ENCODE measurements around the gene WASF3.

WASF3 gene

DNA sequence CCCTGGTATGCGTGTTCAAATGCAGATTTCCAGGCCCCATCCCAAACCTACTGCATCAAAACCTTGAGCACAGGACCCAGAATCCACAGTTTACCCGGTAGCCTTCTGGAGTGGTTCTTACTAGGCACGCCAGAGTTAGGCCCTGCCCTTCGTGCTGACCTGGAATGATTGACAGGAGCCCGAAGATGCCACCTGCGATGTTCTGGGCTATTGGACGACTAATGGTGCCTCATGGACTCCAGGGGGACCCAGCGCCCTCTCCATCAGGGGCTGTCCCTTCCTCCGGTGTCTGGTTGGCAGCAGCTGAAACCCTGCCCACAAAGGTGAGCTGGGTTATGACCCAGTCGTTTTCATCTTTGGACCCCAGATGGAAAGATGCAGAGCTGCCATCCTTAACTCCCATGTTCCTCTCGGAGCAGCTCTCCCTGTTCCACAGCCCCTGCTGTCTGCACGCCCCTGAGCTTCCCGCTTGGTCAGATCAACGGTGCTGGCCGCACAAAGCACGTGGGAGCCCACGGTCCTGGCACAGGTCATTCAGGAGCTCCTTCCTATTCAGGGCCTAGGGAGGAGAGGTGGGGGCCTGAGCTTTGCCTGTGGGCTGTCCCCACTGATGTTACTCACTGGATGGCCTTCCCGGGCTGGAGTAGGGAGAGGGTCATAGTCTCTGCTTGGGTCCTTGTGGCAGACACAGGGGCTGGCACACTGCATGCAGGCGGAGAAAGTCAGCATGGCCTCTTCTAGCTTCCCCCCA is 137.3 kb downstream of the WASF3 start:
- DNase-seq (ENCODE audit: insufficient read length, low spot score) (no peak), FAIRE-seq (no peak)
- TF ChIP-seq SPI1 (IDR thresholded peaks at IDR 0.05; ENCODE audit: low read depth, low read length) (no peak), POLR2AphosphoS5 (IDR thresholded peaks at IDR 0.05; ENCODE audit: low read depth, low read length) (no peak), PAX5 (IDR thresholded peaks at IDR 0.05; ENCODE audit: insufficient read depth, low read length, severe bottlenecking) (no peak), POLR2A (IDR thresholded peaks at IDR 0.05; ENCODE audit: low read depth, low read length) (no peak), TAF1 (IDR thresholded peaks at IDR 0.05; ENCODE audit: low read depth, low read length) (no peak), POU2F2 (IDR thresholded peaks at IDR 0.05; ENCODE audit: low read depth, low read length) (no peak)

- FAIRE-seq (no peak), DNase-seq (ENCODE audit: insufficient read length, low spot score) (no peak)
- TF ChIP-seq PAX5 (IDR thresholded peaks at IDR 0.05; ENCODE audit: insufficient read depth, low read length, severe bottlenecking) (no peak), POLR2AphosphoS5 (IDR thresholded peaks at IDR 0.05; ENCODE audit: low read depth, low read length) (no peak), SPI1 (IDR thresholded peaks at IDR 0.05; ENCODE audit: low read depth, low read length) (no peak), POLR2A (IDR thresholded peaks at IDR 0.05; ENCODE audit: low read depth, low read length) (no peak), POU2F2 (IDR thresholded peaks at IDR 0.05; ENCODE audit: low read depth, low read length) (no peak), TAF1 (IDR thresholded peaks at IDR 0.05; ENCODE audit: low read depth, low read length) (no peak)
Observed at GRCh38 chr13:26695360-26695705, 137.8 kb downstream of the WASF3 start.

GRCh38 chr13:26695891-26696311 is 138.4 kb downstream of the WASF3 start:
- TF ChIP-seq SPI1 (IDR thresholded peaks at IDR 0.05; ENCODE audit: low read depth, low read length): no peak
- no peak for TF ChIP-seq POLR2AphosphoS5 (IDR thresholded peaks at IDR 0.05; ENCODE audit: low read depth, low read length)
- TF ChIP-seq TAF1 (IDR thresholded peaks at IDR 0.05; ENCODE audit: low read depth, low read length): no peak
- FAIRE-seq: no peak
- no peak for DNase-seq (ENCODE audit: insufficient read length, low spot score)

- TF ChIP-seq POU2F2 (IDR thresholded peaks at IDR 0.05; ENCODE audit: low read depth, low read length): no peak
- no peak for FAIRE-seq
- DNase-seq (ENCODE audit: insufficient read length, low spot score): no peak
Observed at GRCh38 chr13:26697069-26697955, 139.8 kb downstream of the WASF3 start.

DNA sequence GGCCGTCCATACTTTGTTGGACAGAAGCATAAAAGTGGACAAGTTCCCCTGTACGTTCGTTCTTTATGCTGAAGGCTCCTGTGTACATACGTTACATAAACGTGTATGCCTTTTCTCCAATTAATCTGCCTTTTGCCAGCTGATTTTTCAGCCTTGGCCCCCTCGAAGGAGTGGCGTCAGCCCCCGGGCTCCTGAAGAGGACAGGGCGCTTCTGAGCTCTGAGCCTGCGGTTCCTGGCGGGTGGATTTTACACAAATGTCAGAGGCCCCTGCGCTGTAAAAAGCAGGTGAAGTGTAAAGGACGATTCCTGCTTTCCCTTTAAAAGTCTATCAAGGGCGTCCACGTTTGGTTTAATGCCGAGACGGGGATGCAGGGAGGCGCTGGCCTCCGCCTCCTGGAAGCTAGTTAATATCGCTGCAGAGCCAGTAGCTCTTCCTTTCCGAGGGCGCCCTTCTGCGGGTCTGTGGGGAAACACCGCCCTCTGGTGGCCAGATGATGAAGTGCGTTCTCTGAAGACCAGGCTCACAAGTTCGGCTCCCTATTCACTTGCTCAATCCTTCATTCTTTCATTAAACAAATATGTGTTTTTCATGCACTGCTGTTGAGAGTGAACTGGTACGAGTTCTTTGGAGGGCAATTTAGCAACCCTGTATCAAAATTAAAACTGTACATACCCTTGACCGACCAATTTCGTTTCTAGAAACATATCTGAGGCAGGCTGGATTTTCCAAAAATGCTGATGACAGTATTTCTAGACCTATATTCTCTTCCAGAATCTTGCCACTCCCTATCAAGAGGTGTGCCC is 141.1 kb downstream of the WASF3 start:
- no peak for TF ChIP-seq TAF1 (IDR thresholded peaks at IDR 0.05; ENCODE audit: low read depth, low read length)
- TF ChIP-seq PAX5 (IDR thresholded peaks at IDR 0.05; ENCODE audit: insufficient read depth, low read length, severe bottlenecking): no peak
- TF ChIP-seq POLR2AphosphoS5 (IDR thresholded peaks at IDR 0.05; ENCODE audit: low read depth, low read length): no peak
- TF ChIP-seq POLR2A (IDR thresholded peaks at IDR 0.05; ENCODE audit: low read depth, low read length): no peak
- TF ChIP-seq SPI1 (IDR thresholded peaks at IDR 0.05; ENCODE audit: low read depth, low read length): no peak
- TF ChIP-seq POU2F2 (IDR thresholded peaks at IDR 0.05; ENCODE audit: low read depth, low read length): no peak
- DNase-seq (ENCODE audit: insufficient read length, low spot score) (peak; percentile 75), FAIRE-seq (peak; percentile 72)

DNA sequence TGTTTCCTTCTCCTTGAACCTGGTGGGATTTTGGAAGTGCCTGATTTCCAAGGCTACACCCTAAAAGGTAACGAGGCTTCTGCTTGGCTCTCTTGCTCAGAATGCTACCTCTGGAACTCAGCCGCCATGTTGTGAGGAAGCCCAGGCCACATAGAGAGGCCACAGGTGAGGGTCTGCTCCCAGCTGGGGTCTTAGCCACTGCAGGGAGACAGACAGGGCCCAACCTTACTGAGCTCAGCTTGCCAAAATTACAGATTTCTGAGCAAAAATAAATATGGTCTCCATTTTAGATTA is 141.7 kb downstream of the WASF3 start:
- FAIRE-seq (no peak), DNase-seq (ENCODE audit: insufficient read length, low spot score) (no peak)
- TF ChIP-seq TAF1 (IDR thresholded peaks at IDR 0.05; ENCODE audit: low read depth, low read length) (no peak), PAX5 (IDR thresholded peaks at IDR 0.05; ENCODE audit: insufficient read depth, low read length, severe bottlenecking) (no peak)

DNA sequence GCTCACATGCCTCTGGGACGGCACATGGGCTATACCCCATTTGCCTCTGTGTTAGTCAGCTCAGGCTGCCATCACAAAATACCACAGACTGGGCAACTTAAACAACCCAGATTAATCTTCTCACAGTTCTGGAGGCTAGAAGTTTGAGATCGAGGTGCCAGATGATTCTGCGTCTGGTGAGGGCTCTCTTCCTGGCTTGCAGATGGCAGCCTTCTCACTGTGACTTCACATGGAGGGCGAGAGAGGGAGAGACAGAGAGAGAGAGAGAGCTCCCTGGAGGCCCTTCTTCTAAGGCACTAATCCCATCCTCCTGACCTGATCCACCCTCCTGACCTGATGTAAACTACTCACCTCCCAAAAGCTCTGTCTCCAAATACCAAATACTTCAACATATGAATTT is 148.1 kb downstream of the WASF3 start:
- DNase-seq (ENCODE audit: insufficient read length, low spot score) (no peak), FAIRE-seq (no peak)
- TF ChIP-seq TAF1 (IDR thresholded peaks at IDR 0.05; ENCODE audit: low read depth, low read length) (no peak), POLR2A (IDR thresholded peaks at IDR 0.05; ENCODE audit: low read depth, low read length) (no peak), POLR2AphosphoS5 (IDR thresholded peaks at IDR 0.05; ENCODE audit: low read depth, low read length) (no peak), POU2F2 (IDR thresholded peaks at IDR 0.05; ENCODE audit: low read depth, low read length) (no peak), PAX5 (IDR thresholded peaks at IDR 0.05; ENCODE audit: insufficient read depth, low read length, severe bottlenecking) (no peak), SPI1 (IDR thresholded peaks at IDR 0.05; ENCODE audit: low read depth, low read length) (no peak)

GRCh38 chr13:26706381-26706780 is 148.9 kb downstream of the WASF3 start:
- DNase-seq (ENCODE audit: insufficient read length, low spot score): no peak
- no peak for TF ChIP-seq SPI1 (IDR thresholded peaks at IDR 0.05; ENCODE audit: low read depth, low read length)
- no peak for TF ChIP-seq POLR2A (IDR thresholded peaks at IDR 0.05; ENCODE audit: low read depth, low read length)
- TF ChIP-seq TAF1 (IDR thresholded peaks at IDR 0.05; ENCODE audit: low read depth, low read length): no peak
- TF ChIP-seq POLR2AphosphoS5 (IDR thresholded peaks at IDR 0.05; ENCODE audit: low read depth, low read length): no peak
- no peak for TF ChIP-seq POU2F2 (IDR thresholded peaks at IDR 0.05; ENCODE audit: low read depth, low read length)
- no peak for TF ChIP-seq PAX5 (IDR thresholded peaks at IDR 0.05; ENCODE audit: insufficient read depth, low read length, severe bottlenecking)
- FAIRE-seq: no peak

- DNase-seq (ENCODE audit: insufficient read length, low spot score) (peak; percentile 30), FAIRE-seq (peak; percentile 38)
- TF ChIP-seq PAX5 (IDR thresholded peaks at IDR 0.05; ENCODE audit: insufficient read depth, low read length, severe bottlenecking): no peak
- no peak for TF ChIP-seq TAF1 (IDR thresholded peaks at IDR 0.05; ENCODE audit: low read depth, low read length)
- TF ChIP-seq SPI1 (IDR thresholded peaks at IDR 0.05; ENCODE audit: low read depth, low read length): no peak
- no peak for TF ChIP-seq POLR2AphosphoS5 (IDR thresholded peaks at IDR 0.05; ENCODE audit: low read depth, low read length)
- no peak for TF ChIP-seq POLR2A (IDR thresholded peaks at IDR 0.05; ENCODE audit: low read depth, low read length)
- no peak for TF ChIP-seq POU2F2 (IDR thresholded peaks at IDR 0.05; ENCODE audit: low read depth, low read length)
Observed at GRCh38 chr13:26707122-26708006, 149.9 kb downstream of the WASF3 start.
